Measurements from ENCODE around the gene USP6NL. TPM values are rescaled to one million over a fixed set of nuclear protein-coding genes. Genes with fewer than 3 reads are reported as not detected.

Gene USP6NL
- total and polyA plus RNA-seq, 2 of the 13 experiments (the other 11 are each of a cell fraction or from before 2014, with no cell fraction given) = 10.5 to 22.9 TPM

GRCh38 chr10:11437391-11438142 lies 173.9 kb downstream of the USP6NL start:
- FAIRE-seq (no peak), ATAC-seq (0 out of 3 replicates have a peak, but pooled peaks have one; percentile 19), DNase-seq (ENCODE audit: low spot score) (no peak)
- no peaks in the 10 kb centered on the region for H3K4me1 ChIP-seq (ENCODE audit: insufficient read depth, low read length)
- H3K4me2 ChIP-seq (ENCODE audit: low read depth, low read length) = no peak overlapping the region
- TF ChIP-seq KIAA2018 (CRISPR knock-in tag; IDR thresholded peaks at IDR 0.05; ENCODE audit: borderline replicate concordance) = no peak
- TF ChIP-seq ZNF263 (CRISPR knock-in tag; IDR thresholded peaks at IDR 0.05) = no peak
- TF ChIP-seq ZNF709 (CRISPR knock-in tag; IDR thresholded peaks at IDR 0.05) = no peak
- TF ChIP-seq ZNF264 (CRISPR knock-in tag; IDR thresholded peaks at IDR 0.05) = no peak
- TF ChIP-seq ZNF547 (CRISPR knock-in tag; IDR thresholded peaks at IDR 0.05) = no peak
- TF ChIP-seq ZNF672 (CRISPR knock-in tag; IDR thresholded peaks at IDR 0.05) = no peak
- TF ChIP-seq RFXANK (CRISPR knock-in tag; IDR thresholded peaks at IDR 0.05) = no peak
- no peak for TF ChIP-seq TRIM24 (CRISPR knock-in tag; IDR thresholded peaks at IDR 0.05)
- TF ChIP-seq ZNF354B (CRISPR knock-in tag; IDR thresholded peaks at IDR 0.05) = no peak
- no peak for TF ChIP-seq POGK (CRISPR knock-in tag; conservative IDR thresholded peaks at IDR 0.05)
- no peak for TF ChIP-seq CTCF (CRISPR knock-in tag; IDR thresholded peaks at IDR 0.05)
- no peak for TF ChIP-seq NR2F2 (IDR thresholded peaks at IDR 0.05; ENCODE audit: borderline replicate concordance, low read depth)
- H3K4me3 ChIP-seq (replicated peaks in 1 of 3; ENCODE audit: insufficient read depth in 1 of 3, low read depth in 2 of 3, low read length in 3 of 3) = no peak overlapping the region
- no peaks in the 10 kb centered on the region for H3K79me2 ChIP-seq (ENCODE audit: insufficient read depth, low read length)
- intact Hi-C loops (cut with micrococcal nuclease; ENCODE audit: unreplicated experiment) (no loop called here), in situ Hi-C loops (cut with HindIII; ENCODE audit: extremely low pct_ligation_motif_present, low pct_unique_long_range_greater_than_20kb) (loop anchor here (10.0 kb wide), 1 partner anchor 317 kb away; no protein-coding TSS in a partner anchor)
- no peaks in the 10 kb centered on the region for H3K36me3 ChIP-seq (replicated peaks in 1 of 2; ENCODE audit: control insufficient read depth in 1 of 2, insufficient read depth in 2 of 2, low read length in 2 of 2)
- H2AFZ ChIP-seq (ENCODE audit: low read length) = no peak overlapping the region
- H3K9me3 ChIP-seq (ENCODE audit: low read length) = no peaks in the 10 kb centered on the region
- POLR2A ChIA-PET = no interaction called here
- H3K27ac ChIP-seq (ENCODE audit: extremely low read length, insufficient read depth, low read length) = no peak overlapping the region
- CTCF ChIA-PET (ENCODE audit: low intra/inter-chr PET ratio, low total read pairs) = no interaction called here
- H3K9ac ChIP-seq (ENCODE audit: insufficient read depth, low read depth, low read length) = no peak overlapping the region
- WGBS (ENCODE audit: low lambda C conversion rate) = 60% methylated on average over 7 of the region's 26 CpGs
- no peaks in the 10 kb centered on the region for H4K20me1 ChIP-seq (ENCODE audit: insufficient read depth, low read length)
- H3K27me3 ChIP-seq (ENCODE audit: control insufficient read depth in 1 of 2, insufficient read depth in 2 of 2, low read length in 2 of 2) = peaks cover 1 to 55% of the 10 kb centered on the region in 2 experiments; a peak in 4 of 5 replicates
- no TSS peak for BruUV-seq (replicated peaks)

Measured in HepG2 (cell line).